T-helper 1 cell (primary cell): ENCODE measurements around the gene HELT.

ENCODE experiments used
- DNase-seq, 5 donors: peaks; one replicate each; pipeline ENCODE4 v3.0.0-alpha.2; 2012 to 2020

HELT gene

GRCh38 chr4:185004562-185005218 is 13.6 kb upstream of the HELT start:
- no peak for DNase-seq

GRCh38 chr4:185005219-185005819 is 13.0 kb upstream of the HELT start:
- DNase-seq: peak; percentile 24 to 75 (median 59)

DNA sequence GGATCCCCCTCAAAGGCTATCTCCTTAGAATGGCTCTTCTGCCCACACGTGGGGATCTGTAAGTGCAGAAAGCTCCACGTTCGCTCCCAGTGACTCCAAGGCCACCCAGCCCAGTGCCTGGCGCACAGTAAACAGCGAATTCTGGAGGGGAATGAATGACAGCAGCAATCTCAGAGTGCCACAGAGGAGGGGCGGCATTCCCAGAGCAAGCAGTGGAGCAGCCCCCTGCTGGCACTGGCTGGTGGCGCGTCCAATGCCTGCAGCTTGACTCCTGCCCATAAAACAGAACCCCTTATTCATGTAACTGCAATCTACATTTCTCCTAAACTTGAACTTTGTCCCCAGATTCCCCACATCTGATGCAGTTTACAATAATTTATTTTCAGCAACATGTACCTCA is 6.9 kb upstream of the HELT start:
- DNase-seq: no peak

- no peak for DNase-seq
These were observed 4.7 kb upstream of the HELT start for GRCh38 chr4:185013417-185014125.

GRCh38 chr4:185015108-185015507 is 3.2 kb upstream of the HELT start:
- no peak for DNase-seq

DNA sequence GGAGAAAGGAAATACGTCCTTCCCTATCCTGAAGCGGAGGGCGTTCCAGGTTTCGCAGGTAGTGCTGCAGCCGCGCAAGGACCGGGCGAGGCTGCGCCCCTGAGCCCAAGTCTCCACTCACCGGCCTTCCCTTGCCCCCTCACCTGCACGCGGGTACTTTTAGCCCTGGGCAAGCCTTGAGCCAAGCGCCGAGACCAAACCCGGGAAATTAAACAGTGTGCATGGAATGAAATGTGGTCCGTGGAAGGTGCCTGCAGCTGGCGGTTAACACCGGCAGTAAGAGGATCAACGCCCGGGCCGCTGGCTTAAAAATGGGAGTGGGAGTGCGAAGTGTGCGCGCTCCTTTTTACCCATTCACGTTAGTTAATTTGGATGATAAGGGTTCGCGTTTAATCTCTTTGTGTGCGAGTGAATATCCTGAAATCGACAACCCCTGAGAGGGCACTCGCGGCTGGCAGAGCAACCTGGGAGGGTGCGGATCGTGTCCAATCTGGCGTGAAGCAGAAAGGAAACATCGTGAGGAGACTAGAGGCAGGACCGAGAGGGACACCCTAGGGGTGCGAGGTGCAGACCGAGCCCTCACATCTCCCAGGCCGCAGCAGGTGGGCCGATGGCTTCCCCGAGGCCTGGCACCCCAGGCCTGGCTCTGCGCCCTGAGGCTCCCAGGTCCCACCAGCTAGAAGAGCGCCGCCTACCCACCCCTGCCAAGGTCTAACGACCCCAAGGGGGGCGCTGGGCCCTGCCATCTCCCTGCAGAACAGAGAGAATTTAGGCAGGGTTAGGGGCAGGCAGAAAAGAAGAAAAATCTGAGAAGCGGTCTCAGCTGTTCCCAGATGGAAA is 2.0 kb upstream of the HELT start:
- DNase-seq: no peak

- no peak for DNase-seq
These were observed 1.1 kb upstream of the HELT start for GRCh38 chr4:185016946-185017758.

GRCh38 chr4:185018834-185019455 is 655 bp downstream of the HELT start:
- no peak for DNase-seq

DNA sequence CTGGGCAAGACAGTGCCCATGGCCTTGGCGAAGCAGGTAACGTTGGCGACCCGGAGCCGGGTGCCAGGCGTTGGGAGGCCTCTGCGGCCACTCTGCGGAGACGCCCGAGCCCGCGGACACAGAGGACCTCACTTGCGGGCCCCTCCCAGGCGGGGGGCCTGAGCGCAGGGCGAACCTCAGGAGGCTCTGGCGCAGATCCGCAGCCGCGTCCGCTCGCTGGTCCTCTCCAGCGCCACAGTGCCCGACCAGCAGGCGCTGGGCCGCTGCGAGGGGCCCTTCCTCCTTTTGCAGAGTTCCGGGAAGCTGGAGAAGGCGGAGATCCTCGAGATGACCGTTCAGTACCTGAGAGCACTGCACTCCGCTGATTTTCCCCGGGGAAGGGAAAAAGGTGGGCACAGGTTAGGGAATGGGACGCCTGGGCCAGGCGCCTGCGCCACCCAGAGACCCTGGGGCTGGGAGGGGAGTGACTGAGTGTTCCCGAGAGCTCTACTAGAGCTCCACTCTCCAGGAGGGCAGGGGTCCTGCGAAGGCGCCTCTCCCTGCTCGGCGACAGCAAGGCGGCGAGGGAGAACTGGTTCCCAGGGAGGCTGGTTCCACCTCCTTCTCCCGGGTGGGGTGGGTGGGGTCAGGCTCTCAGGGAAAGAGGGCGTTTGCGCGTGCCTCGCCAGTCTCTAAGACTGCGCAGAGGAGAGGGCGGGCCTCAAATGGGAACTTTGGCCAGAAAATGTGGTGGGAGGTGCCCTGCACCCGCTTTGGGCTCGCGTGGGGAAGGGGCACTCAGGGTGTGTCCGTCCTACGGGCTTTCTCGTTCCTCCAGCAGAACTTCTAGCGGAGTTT is 1.4 kb downstream of the HELT start:
- no peak for DNase-seq

DNA sequence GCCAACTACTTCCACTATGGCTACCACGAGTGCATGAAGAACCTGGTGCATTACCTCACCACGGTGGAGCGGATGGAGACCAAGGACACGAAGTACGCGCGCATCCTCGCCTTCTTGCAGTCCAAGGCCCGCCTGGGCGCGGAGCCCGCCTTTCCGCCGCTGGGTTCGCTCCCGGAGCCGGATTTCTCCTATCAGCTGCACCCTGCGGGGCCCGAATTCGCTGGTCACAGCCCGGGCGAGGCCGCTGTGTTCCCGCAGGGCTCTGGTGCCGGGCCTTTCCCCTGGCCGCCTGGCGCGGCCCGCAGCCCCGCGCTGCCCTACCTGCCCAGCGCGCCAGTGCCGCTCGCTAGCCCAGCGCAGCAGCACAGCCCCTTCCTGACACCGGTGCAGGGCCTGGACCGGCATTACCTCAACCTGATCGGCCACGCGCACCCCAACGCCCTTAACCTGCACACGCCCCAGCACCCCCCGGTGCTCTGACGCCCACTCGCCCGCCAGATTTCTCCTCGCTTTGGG is 2.1 kb downstream of the HELT start:
- no peak for DNase-seq

- DNase-seq: no peak
These were observed 2.8 kb downstream of the HELT start for GRCh38 chr4:185020863-185021761.

DNA sequence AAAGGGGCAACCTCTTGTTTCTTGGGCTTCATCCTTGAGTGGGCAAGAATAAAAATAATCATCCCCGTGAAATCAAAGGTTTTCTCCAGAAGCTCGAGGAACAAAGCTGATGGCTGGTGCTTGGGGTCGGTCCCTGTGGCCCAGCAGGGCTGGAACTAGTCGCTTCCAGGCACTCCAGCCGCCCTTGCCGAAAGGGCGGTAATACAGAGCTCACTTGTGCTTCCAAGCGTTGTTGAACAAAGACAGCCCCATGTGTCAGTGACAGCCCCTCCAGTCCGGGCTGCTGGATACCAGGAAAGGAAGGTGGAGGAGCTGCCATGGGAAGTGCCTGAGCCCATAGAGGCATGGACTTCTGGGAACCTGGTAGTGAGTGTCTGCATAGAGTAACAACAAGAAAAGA is 5.2 kb downstream of the HELT start:
- no peak for DNase-seq

DNA sequence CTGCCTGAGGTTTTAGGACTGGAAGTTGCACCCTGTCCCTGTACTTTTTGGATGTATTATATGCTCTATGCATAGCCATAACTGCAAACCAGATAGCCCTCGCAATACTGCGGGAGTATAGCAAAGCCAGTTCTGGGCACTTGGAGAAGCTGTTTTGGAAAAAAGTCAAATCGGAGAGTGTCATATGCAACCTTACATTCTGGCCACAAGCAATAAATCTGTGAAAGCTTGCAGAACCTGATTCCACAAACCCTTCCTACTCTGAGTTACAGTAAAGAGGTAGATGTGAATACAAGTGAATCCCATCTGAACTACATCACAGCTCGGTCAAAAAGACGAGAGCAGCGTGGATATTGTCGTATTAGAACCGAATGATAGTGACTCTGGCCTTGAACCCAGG is 10.3 kb downstream of the HELT start:
- DNase-seq: no peak

GRCh38 chr4:185031611-185032010 is 13.3 kb downstream of the HELT start:
- no peak for DNase-seq

GRCh38 chr4:185033072-185033471 is 14.8 kb downstream of the HELT start:
- no peak for DNase-seq

GRCh38 chr4:185033950-185034349 is 15.7 kb downstream of the HELT start:
- no peak for DNase-seq

DNA sequence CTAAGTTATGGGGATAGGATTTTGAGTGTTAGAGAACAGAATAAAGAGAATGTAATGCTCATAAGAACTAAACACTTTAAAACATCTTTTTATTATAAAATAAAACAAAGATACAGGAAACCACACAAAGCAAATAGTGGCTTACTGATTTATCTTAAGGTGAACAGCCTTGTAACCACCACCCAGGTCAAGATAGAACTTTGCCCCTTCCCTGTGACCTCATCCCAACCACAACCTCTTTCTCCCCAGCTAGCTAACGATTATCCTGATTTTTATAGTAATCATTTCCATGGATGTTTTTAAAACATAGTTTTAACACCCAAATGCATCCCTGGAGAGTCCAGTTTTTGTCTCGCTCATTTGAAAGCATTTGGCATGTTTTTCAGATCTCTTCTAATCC is 17.0 kb downstream of the HELT start:
- DNase-seq: no peak

GRCh38 chr4:185036019-185036418 is 17.7 kb downstream of the HELT start:
- no peak for DNase-seq

DNA sequence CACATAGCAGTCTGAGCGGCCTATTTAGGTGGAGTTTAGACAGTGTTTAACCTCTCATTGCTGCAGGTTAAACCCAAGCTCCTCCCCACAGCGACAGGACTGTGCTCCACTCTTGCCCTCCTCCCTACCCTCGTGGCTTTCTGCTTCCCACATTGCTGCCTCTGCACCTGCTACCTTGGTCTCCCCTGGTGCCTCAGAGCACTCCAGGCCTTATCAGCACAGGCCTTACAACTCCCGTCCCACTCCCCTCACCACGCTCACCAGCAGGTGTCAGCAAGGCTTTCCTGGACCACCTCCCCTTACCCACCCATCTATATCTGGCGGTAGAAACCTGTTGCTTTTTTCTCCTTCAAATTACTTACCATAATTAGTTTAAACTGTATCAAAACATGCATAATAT is 18.6 kb downstream of the HELT start:
- no peak for DNase-seq
